Adrenal gland (tissue), 19 donors: ENCODE data around the gene KLHL7. TPM values are rescaled to one million over a fixed set of nuclear protein-coding genes. Genes with fewer than 3 reads are reported as not detected.

Experiments
- DNase-seq, 7 donors: peaks; one replicate each; pipeline ENCODE4 v3.0.0-alpha.2; 2019 to 2020
- H3K27ac ChIP-seq, 5 donors: fragments of 200-600 bp; sonication (generic) in 4 of 5; 1 replicate in 3 of 5; 2 replicates in 2 of 5; pipeline versions ENCODE4 v1.5.1 to v1.8.0; 2016 to 2020; ENCODE audit warnings: mild to moderate bottlenecking in 1 of 5
- H3K27me3 ChIP-seq: fragments of 200-600 bp; 2 replicates; pipeline ENCODE4 v1.8.0; 2021
- H3K36me3 ChIP-seq, 2 donors: fragments of 200-600 bp; replicated peaks in 1 of 2; 1 replicate in 1 of 2; 2 replicates in 1 of 2; pipeline versions ENCODE4 v1.5.1 to v1.8.0; 2018 to 2022
- H3K4me1 ChIP-seq, 2 donors: fragments of 200-600 bp; replicated peaks in 1 of 2; 1 replicate in 1 of 2; 2 replicates in 1 of 2; pipeline versions ENCODE4 v1.5.1 to v1.8.0; 2018 to 2021
- H3K4me3 ChIP-seq, 4 donors: fragments of 200-600 bp; sonication (generic) in 3 of 4; one replicate each; pipeline ENCODE4 v1.5.1; 2016 to 2018
- H3K9me3 ChIP-seq, 3 donors: fragments of 200-600 bp; sonication (generic) in 1 of 3; replicated peaks in 1 of 3; 1 replicate in 2 of 3; 2 replicates in 1 of 3; pipeline versions ENCODE4 v1.5.1 to v1.8.0; 2016 to 2021
- CTCF ChIP-seq, 6 experiments: fragments of 450-650 bp in 4 of 6; fragments of 200-600 bp in 2 of 6; sonication (generic) in 1 of 6; IDR thresholded peaks; 1 replicate in 5 of 6; 2 replicates in 1 of 6; pipeline versions ENCODE4 v1.5.1 to v1.8.0; 2016 to 2021; ENCODE audit warnings: antibody characterized with exemption in 6 of 6, mild to moderate bottlenecking in 2 of 6, moderate library complexity in 1 of 6
- POLR2A ChIP-seq, 2 donors: fragments of 450-650 bp; IDR thresholded peaks; one replicate each; pipeline ENCODE4 v1.6.1; 2017; ENCODE audit warnings: antibody characterized with exemption in 2 of 2, mild to moderate bottlenecking in 2 of 2, moderate library complexity in 1 of 2
- WGBS, 4 donors: extraction: QIAGEN DNeasy Blood & Tissue Kit in 2 of 4; methylation state at CpG; one replicate each; pipeline versions ENCODE4 v1.1.5 to v1.1.7; 2013 to 2017; 5-methylcytosine and 5-hydroxymethylcytosine counted together
- intact Hi-C, 2 donors: fragments of 100-400 bp; cut with DNase I; formaldehyde crosslinking; loops; one replicate each; pipeline versions ENCODE4 v1.14.1 to v1.15.0; 2022 to 2023
- long read RNA-seq, 10 donors: library from polyadenylated mRNA in 3 of 10; unstranded in 2 of 10; stranded (forward) in 1 of 10; transcript quantifications; one replicate each; pipeline ENCODE4 v2.0.0 and lab custom pipeline, GENCODE V29; 2021 to 2026
- polyA plus RNA-seq, 3 donors: library from polyadenylated mRNA; stranded (reverse); fragments of 200-250 nt in 2 of 3; fragments of 350-450 nt in 1 of 3; fragmentation: Illumina TruSeq in 1 of 3; extraction: RNeasy Lipid Tissue Mini Kit (QIAGEN cat#74804) in 1 of 3; gene quantifications; one replicate each; pipeline ENCODE4 v1.2.3, GENCODE V29; 2013 to 2014
- total RNA-seq, 9 donors: library from RNA; depleted of rRNA in 4 of 9; stranded (reverse); fragments of >200 nt in 4 of 9; fragments of 120-200 nt in 1 of 9; fragmentation: NEBNext Ultra II Directional in 1 of 9; extraction: Animal tissue kit (Norgen Biotek cat#: 25700) in 1 of 9; gene quantifications; one replicate each; pipeline versions ENCODE4 v1.1.0 to v1.2.4, GENCODE V29; 2013 to 2023
- donor health status: healthy with polysubstance abuse.
- donor health status: Bipolar disorder and iron deficiency.
- donor health status: DM: yes; HTN: yes; CAD: no.
- donor health status: DM: no; HTN: no; CAD: no.
- donor health status: DM: no; HTN: no; CAD: no.
- donor health status: DM: yes; HTN: yes; CAD: no.

Gene KLHL7
- total RNA-seq (10 to 100 TPM; 28.8 to 74.9 (median 44.8) TPM), polyA plus RNA-seq (10 to 100 TPM; 13.5 to 38.4 (median 34.0) TPM)
- long read RNA-seq, donor 1, full-length matches to known transcripts, result 11 of 11 reads
- long read RNA-seq, donor 1, partial matches to known transcripts, result 0 of 11 reads
- long read RNA-seq, donor 1, other reads (novel, unspliced or antisense), result 0 of 11 reads
- long read RNA-seq, donor 2, full-length matches to known transcripts, result 10 of 17 reads
- long read RNA-seq, donor 2, partial matches to known transcripts, result 7 of 17 reads
- long read RNA-seq, donor 2, other reads (novel, unspliced or antisense), result 0 of 17 reads
- long read RNA-seq, donor 3, full-length matches to known transcripts, result 6 of 6 reads
- long read RNA-seq, donor 3, partial matches to known transcripts, result 0 of 6 reads
- long read RNA-seq, donor 3, other reads (novel, unspliced or antisense), result 0 of 6 reads
- long read RNA-seq, donor 4, full-length matches to known transcripts, result 13 of 17 reads
- long read RNA-seq, donor 4, partial matches to known transcripts, result 1 of 17 reads
- long read RNA-seq, donor 4, other reads (novel, unspliced or antisense), result 3 of 17 reads
- long read RNA-seq, donor 5, full-length matches to known transcripts, result 188 of 203 reads
- long read RNA-seq, donor 5, partial matches to known transcripts, result 6 of 203 reads
- long read RNA-seq, donor 5, other reads (novel, unspliced or antisense), result 9 of 203 reads
- long read RNA-seq, donor 6, full-length matches to known transcripts, result 13 of 17 reads
- long read RNA-seq, donor 6, partial matches to known transcripts, result 0 of 17 reads
- long read RNA-seq, donor 6, other reads (novel, unspliced or antisense), result 4 of 17 reads
- long read RNA-seq, donor 7, full-length matches to known transcripts, result 6 of 6 reads
- long read RNA-seq, donor 7, partial matches to known transcripts, result 0 of 6 reads
- long read RNA-seq, donor 7, other reads (novel, unspliced or antisense), result 0 of 6 reads
- long read RNA-seq, donor 8, full-length matches to known transcripts, result 16 of 16 reads
- long read RNA-seq, donor 8, partial matches to known transcripts, result 0 of 16 reads
- long read RNA-seq, donor 8, other reads (novel, unspliced or antisense), result 0 of 16 reads
- long read RNA-seq, donor 9, full-length matches to known transcripts, result 7 of 14 reads
- long read RNA-seq, donor 9, partial matches to known transcripts, result 7 of 14 reads
- long read RNA-seq, donor 9, other reads (novel, unspliced or antisense), result 0 of 14 reads
- long read RNA-seq, donor 10, full-length matches to known transcripts, result 8 of 8 reads
- long read RNA-seq, donor 10, partial matches to known transcripts, result 0 of 8 reads
- long read RNA-seq, donor 10, other reads (novel, unspliced or antisense), result 0 of 8 reads

GRCh38 chr7:23105644-23106056, at the start of gene KLHL7:
KLHL7 (plus strand) TSS chr7:23105785; CDS start chr7:23106027, 242 bp downstream.
- intact Hi-C loops, result loop anchor here (5.0 to 10.0 kb wide), 2 partner anchors 77 to 79 kb away; partner anchors contain the start of gene NUP42 (in 2 of the 2)
- peak within 1 kb of the TSS; percentile 8 to 91 (median 52) for H3K4me3 ChIP-seq
- peak within 1 kb of the TSS; percentile 51 to 96 (median 93) for H3K27ac ChIP-seq
- no peaks in the 10 kb centered on the region for H3K27me3 ChIP-seq
- TF ChIP-seq CTCF (IDR thresholded peaks at IDR 0.05) (peak in 1 of 6 experiments; percentile 3), POLR2A (IDR thresholded peaks at IDR 0.05) (peak; percentile 94 to 99)
- peak; percentile 96 to 99 (median 98) for DNase-seq
- no peaks in the 10 kb centered on the region for H3K36me3 ChIP-seq
- no peaks in the 10 kb centered on the region for H3K9me3 ChIP-seq
- 0 to 4% (median 1%) methylated on average over 10 to 40 of the region's 40 CpGs for WGBS, 4 donors
- H3K4me1 ChIP-seq, result peaks cover 16 to 37% of the 10 kb centered on the region in 2 donors

GRCh38 chr7:23058408-23059096, 47.0 kb upstream of the KLHL7 start:
- peak in 1 of 7 donors; percentile 13 for DNase-seq
- no peak for TF ChIP-seq CTCF (IDR thresholded peaks at IDR 0.05)
- Histone ChIP-seq H3K36me3 (no peaks in the 10 kb centered on the region), H3K4me3 (no peak overlapping the region), H3K9me3 (no peaks in the 10 kb centered on the region), H3K27me3 (no peaks in the 10 kb centered on the region), H3K27ac (peak overlapping the region in 1 of 5 donors; percentile 32), H3K4me1 (no peaks in the 10 kb centered on the region)
- intact Hi-C loops, result loop anchor here (5.0 to 10.0 kb wide), 3 partner anchors 334 to 504 kb away; partner anchors contain the start of gene IL6 (in 1 of the 2)
- WGBS, 4 donors, result 35 to 43% (median 38%) methylated on average over 6 of the region's 6 CpGs

- intact Hi-C loops, result no loop called here
- no peak overlapping the region for H3K4me3 ChIP-seq
- no peak for TF ChIP-seq POLR2A (IDR thresholded peaks at IDR 0.05)
- TF ChIP-seq CTCF (IDR thresholded peaks at IDR 0.05), result no peak
- 88 to 95% (median 93%) methylated on average over 5 to 6 of the region's 6 CpGs for WGBS, 4 donors
- no peaks in the 10 kb centered on the region for H3K4me1 ChIP-seq
- no peak for DNase-seq
- H3K27me3 ChIP-seq, result no peaks in the 10 kb centered on the region
- no peaks in the 10 kb centered on the region for H3K36me3 ChIP-seq
- H3K27ac ChIP-seq, result no peak overlapping the region
- no peaks in the 10 kb centered on the region for H3K9me3 ChIP-seq
Measured at GRCh38 chr7:23061327-23061726, 44.3 kb upstream of the KLHL7 start.
